PC-9 (cell line): ENCODE data around the gene E4F1.

Source experiments
- EZH2 ChIP-seq: fragments of 200-600 bp; sonication (generic); IDR thresholded peaks from 2 replicates; pipeline ENCODE4 v1.8.0; 2017; ENCODE audit warnings: antibody characterized with exemption, low read depth
- TF ChIP-seq, protein P1 (sequence below): fragments of 200-600 bp; sonication (generic); conservative IDR thresholded peaks from 2 replicates; pipeline ENCODE4 v1.6.1; 2017; ENCODE audit warnings: mixed run types, antibody characterized with exemption, mild to moderate bottlenecking, moderate library complexity

DNA sequence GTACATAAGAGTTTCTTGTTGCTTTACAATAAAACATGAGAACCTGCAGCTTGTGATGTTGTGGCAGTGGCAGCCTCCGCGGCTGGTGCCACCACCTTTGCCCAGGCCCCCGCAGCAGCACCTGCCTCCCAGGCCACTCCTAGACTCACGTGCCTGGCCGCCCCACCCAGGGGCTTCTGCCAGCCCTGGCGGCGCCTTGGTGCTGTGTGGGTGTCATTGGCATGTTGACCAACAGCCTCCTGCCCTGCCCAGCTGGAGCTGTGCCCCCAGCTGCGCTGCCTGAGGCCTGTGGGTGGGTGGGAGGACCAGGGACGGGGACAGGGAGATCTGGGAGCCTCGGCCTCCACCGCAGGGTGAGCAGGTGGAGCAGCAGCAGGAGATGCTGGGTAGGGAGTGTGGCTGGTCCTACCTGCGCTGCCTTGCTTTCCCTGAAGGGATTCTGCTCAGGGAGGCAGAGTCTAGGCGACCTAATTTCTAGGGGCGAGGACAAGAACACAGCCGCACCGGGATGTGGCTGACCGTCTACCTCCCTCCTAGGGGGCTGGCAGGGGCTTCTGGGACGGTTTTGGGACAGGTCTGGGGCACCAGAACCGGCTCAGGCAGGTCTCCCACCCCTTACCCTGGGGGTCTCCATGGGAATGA, 12.4 kb downstream of the E4F1 start:
- TF ChIP-seq, protein P1, sequence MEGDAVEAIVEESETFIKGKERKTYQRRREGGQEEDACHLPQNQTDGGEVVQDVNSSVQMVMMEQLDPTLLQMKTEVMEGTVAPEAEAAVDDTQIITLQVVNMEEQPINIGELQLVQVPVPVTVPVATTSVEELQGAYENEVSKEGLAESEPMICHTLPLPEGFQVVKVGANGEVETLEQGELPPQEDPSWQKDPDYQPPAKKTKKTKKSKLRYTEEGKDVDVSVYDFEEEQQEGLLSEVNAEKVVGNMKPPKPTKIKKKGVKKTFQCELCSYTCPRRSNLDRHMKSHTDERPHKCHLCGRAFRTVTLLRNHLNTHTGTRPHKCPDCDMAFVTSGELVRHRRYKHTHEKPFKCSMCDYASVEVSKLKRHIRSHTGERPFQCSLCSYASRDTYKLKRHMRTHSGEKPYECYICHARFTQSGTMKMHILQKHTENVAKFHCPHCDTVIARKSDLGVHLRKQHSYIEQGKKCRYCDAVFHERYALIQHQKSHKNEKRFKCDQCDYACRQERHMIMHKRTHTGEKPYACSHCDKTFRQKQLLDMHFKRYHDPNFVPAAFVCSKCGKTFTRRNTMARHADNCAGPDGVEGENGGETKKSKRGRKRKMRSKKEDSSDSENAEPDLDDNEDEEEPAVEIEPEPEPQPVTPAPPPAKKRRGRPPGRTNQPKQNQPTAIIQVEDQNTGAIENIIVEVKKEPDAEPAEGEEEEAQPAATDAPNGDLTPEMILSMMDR = no peak
- TF ChIP-seq EZH2 = no peak
